OCI-LY7 (cell line): ENCODE measurements around the gene MTHFD2L.

ENCODE experiments used
- CTCF ChIP-seq: fragments of 200-600 bp; sonication (generic); conservative IDR thresholded peaks from 2 replicates; pipeline ENCODE4 v1.5.1; 2014; ENCODE audit warnings: mild to moderate bottlenecking, antibody characterized with exemption, low read length, moderate library complexity, mixed read lengths
- EZH2phosphoT487 ChIP-seq: fragments of 200-600 bp; sonication (generic); IDR thresholded peaks from 2 replicates; pipeline ENCODE4 v1.6.1; 2018; ENCODE audit warnings: low read depth, borderline replicate concordance, mild to moderate bottlenecking, mixed run types, antibody characterized with exemption, low read length, moderate library complexity, mixed read lengths

GRCh38 chr4:74217365-74217764 is 59.4 kb downstream of the MTHFD2L start:
- TF ChIP-seq CTCF (no peak), EZH2phosphoT487 (no peak)
